ENCODE data around the gene FOXO1.

FOXO1 gene

GRCh38 chr13:40539576-40540327 lies 126.7 kb downstream of the FOXO1 start:
- no peak for DNase-seq

GRCh38 chr13:40537146-40537895 lies 129.1 kb downstream of the FOXO1 start:
- DNase-seq: no peak

- peak; percentile 0 for DNase-seq
Measured at GRCh38 chr13:40536443-40537113, 129.9 kb downstream of the FOXO1 start.

GRCh38 chr13:40535345-40535836 lies 131.1 kb downstream of the FOXO1 start:
- DNase-seq: no peak

GRCh38 chr13:40534456-40534855 lies 132.0 kb downstream of the FOXO1 start:
- DNase-seq: no peak

- DNase-seq: no peak
Measured at GRCh38 chr13:40533072-40533471, 133.4 kb downstream of the FOXO1 start.

- no peak for DNase-seq
Measured at GRCh38 chr13:40530961-40531360, 135.5 kb downstream of the FOXO1 start.

- DNase-seq: no peak
Measured at GRCh38 chr13:40528881-40529280, 137.6 kb downstream of the FOXO1 start.

- DNase-seq: no peak
Measured at GRCh38 chr13:40527914-40528313, 138.5 kb downstream of the FOXO1 start.

GRCh38 chr13:40522282-40522681 lies 144.2 kb downstream of the FOXO1 start:
- no peak for DNase-seq

- no peak for DNase-seq
Measured at GRCh38 chr13:40520916-40521315, 145.5 kb downstream of the FOXO1 start.

- no peak for DNase-seq
Measured at GRCh38 chr13:40519637-40520036, 146.8 kb downstream of the FOXO1 start.

GRCh38 chr13:40518481-40518882 lies 148.0 kb downstream of the FOXO1 start:
- DNase-seq: no peak

GRCh38 chr13:40517486-40518480 lies 148.7 kb downstream of the FOXO1 start:
- no peak for DNase-seq

GRCh38 chr13:40515702-40516101 lies 150.7 kb downstream of the FOXO1 start:
- no peak for DNase-seq

GRCh38 chr13:40514802-40515201 lies 151.6 kb downstream of the FOXO1 start:
- DNase-seq: no peak

GRCh38 chr13:40509876-40510275 lies 156.6 kb downstream of the FOXO1 start:
- DNase-seq: no peak

GRCh38 chr13:40508767-40509342 lies 157.6 kb downstream of the FOXO1 start:
- DNase-seq: no peak

- no peak for DNase-seq
Measured at GRCh38 chr13:40508127-40508526, 158.3 kb downstream of the FOXO1 start.

GRCh38 chr13:40506592-40507446 lies 159.6 kb downstream of the FOXO1 start:
- DNase-seq: no peak

Measured in NCI-H1105 treated with DMSO at 0.1 percent for 48 hours (cell line).